ENCODE results near the gene LCNL1.

LCNL1 gene

DNA sequence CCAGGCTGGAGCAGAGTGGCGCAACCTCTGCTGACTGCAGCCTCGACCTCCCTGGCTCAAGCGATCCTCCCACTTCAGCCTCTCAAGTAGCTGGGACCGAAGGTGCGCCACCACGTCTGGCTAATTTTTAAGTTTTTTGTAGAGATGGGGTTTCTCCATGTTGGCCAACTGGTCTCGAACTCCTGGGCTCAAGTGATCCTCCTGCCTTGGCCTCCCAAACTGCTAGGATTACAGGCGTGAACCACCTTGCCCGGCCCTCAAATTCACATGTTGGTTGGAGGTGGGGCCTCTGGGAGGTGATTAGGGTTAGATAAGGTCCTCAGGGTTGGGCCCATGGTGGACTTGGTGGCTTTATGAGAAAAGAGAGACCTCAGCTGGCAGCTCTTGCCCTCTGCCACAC is 20.6 kb upstream of the LCNL1 start:
- Histone ChIP-seq H3K27me3 (ENCODE audit: insufficient read depth, low read depth) (no peaks in the 10 kb centered on the region; the same call in 1 of the 2 replicates), H3K79me2 (ENCODE audit: insufficient read depth, low read depth) (no peaks in the 10 kb centered on the region), H3K4me3 (IDR thresholded peaks at IDR 0.05; ENCODE audit: insufficient read depth, low read depth, low read length) (no peak overlapping the region), H3K4me2 (no peak overlapping the region), H4K20me1 (ENCODE audit: insufficient read depth) (no peaks in the 10 kb centered on the region), H3K27ac (no peak overlapping the region), H2AFZ (ENCODE audit: low read depth) (no peak overlapping the region), H3K4me1 (ENCODE audit: low read depth, poor library complexity, severe bottlenecking) (peaks cover 41% of the 10 kb centered on the region), H3K36me3 (ENCODE audit: insufficient read depth) (no peaks in the 10 kb centered on the region), H3K9ac (no peak overlapping the region)
- TF ChIP-seq, protein P1, sequence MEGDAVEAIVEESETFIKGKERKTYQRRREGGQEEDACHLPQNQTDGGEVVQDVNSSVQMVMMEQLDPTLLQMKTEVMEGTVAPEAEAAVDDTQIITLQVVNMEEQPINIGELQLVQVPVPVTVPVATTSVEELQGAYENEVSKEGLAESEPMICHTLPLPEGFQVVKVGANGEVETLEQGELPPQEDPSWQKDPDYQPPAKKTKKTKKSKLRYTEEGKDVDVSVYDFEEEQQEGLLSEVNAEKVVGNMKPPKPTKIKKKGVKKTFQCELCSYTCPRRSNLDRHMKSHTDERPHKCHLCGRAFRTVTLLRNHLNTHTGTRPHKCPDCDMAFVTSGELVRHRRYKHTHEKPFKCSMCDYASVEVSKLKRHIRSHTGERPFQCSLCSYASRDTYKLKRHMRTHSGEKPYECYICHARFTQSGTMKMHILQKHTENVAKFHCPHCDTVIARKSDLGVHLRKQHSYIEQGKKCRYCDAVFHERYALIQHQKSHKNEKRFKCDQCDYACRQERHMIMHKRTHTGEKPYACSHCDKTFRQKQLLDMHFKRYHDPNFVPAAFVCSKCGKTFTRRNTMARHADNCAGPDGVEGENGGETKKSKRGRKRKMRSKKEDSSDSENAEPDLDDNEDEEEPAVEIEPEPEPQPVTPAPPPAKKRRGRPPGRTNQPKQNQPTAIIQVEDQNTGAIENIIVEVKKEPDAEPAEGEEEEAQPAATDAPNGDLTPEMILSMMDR (conservative IDR thresholded peaks at IDR 0.05; ENCODE audit: low read depth, low read length), result no peak

DNA sequence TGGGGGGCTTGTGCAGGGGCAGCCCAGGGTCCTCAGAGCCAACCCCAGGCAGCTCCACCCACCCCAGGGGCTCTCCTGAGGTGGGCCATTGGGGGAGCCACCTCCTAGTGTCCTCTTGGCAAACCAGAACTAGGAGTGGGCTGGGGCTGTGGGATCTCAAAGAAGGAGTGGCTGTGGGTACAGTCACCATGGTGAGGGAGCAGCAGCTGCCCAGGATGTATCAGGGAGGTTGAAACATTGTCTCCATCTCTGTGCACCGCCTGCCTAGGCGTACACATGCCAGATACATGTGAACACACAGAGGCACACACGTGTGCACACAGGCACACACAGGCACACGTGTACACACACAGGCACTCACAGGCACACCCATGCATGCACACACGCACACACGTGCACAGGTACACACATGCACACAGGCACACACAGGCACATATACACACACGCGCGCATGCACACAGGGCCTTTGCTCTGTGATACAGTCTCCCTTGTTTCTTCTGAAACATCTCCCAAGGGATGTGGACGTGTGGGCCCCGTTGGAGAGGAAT is 20.0 kb upstream of the LCNL1 start:
- Histone ChIP-seq H3K9ac (no peak overlapping the region), H3K27me3 (ENCODE audit: insufficient read depth, low read depth) (no peaks in the 10 kb centered on the region; the same call in 1 of the 2 replicates), H4K20me1 (ENCODE audit: insufficient read depth) (no peaks in the 10 kb centered on the region), H3K27ac (no peak overlapping the region), H3K79me2 (ENCODE audit: insufficient read depth, low read depth) (no peaks in the 10 kb centered on the region), H3K4me3 (IDR thresholded peaks at IDR 0.05; ENCODE audit: insufficient read depth, low read depth, low read length) (no peak overlapping the region), H3K36me3 (ENCODE audit: insufficient read depth) (no peaks in the 10 kb centered on the region), H3K4me2 (no peak overlapping the region), H2AFZ (ENCODE audit: low read depth) (no peak overlapping the region), H3K4me1 (ENCODE audit: low read depth, poor library complexity, severe bottlenecking) (peaks cover 41% of the 10 kb centered on the region)
- TF ChIP-seq, protein P1 (conservative IDR thresholded peaks at IDR 0.05; ENCODE audit: low read depth, low read length), result no peak

DNA sequence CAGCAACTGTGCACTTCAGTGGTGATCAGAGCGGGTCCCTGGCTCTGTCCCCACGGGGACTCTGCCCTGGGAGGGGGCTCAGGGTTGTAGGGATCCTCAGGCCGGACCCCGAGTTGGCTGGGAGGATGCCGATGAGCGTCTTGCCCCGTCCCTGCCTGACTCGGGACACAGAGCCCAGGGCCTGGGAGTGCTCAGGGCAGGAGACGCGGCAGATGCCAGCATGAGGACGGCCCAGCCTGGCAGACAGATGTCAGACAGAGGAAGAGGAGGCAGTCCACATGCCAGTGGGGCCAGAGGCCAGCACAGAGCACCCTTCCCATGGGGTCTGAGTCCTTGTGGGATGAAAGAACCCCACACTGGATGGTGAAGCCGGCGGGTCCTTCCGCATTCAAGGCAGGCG is 19.5 kb upstream of the LCNL1 start:
- H3K4me2 ChIP-seq, result no peak overlapping the region
- H3K36me3 ChIP-seq (ENCODE audit: insufficient read depth), result no peaks in the 10 kb centered on the region
- no peaks in the 10 kb centered on the region for H3K79me2 ChIP-seq (ENCODE audit: insufficient read depth, low read depth)
- TF ChIP-seq, protein P1 (conservative IDR thresholded peaks at IDR 0.05; ENCODE audit: low read depth, low read length), result no peak
- no peak overlapping the region for H3K9ac ChIP-seq
- H4K20me1 ChIP-seq (ENCODE audit: insufficient read depth), result no peaks in the 10 kb centered on the region
- peaks cover 41% of the 10 kb centered on the region for H3K4me1 ChIP-seq (ENCODE audit: low read depth, poor library complexity, severe bottlenecking)
- H3K27me3 ChIP-seq (ENCODE audit: insufficient read depth, low read depth), result no peaks in the 10 kb centered on the region; the same call in 1 of the 2 replicates
- no peak overlapping the region for H2AFZ ChIP-seq (ENCODE audit: low read depth)
- no peak overlapping the region for H3K27ac ChIP-seq
- no peak overlapping the region for H3K4me3 ChIP-seq (IDR thresholded peaks at IDR 0.05; ENCODE audit: insufficient read depth, low read depth, low read length)

DNA sequence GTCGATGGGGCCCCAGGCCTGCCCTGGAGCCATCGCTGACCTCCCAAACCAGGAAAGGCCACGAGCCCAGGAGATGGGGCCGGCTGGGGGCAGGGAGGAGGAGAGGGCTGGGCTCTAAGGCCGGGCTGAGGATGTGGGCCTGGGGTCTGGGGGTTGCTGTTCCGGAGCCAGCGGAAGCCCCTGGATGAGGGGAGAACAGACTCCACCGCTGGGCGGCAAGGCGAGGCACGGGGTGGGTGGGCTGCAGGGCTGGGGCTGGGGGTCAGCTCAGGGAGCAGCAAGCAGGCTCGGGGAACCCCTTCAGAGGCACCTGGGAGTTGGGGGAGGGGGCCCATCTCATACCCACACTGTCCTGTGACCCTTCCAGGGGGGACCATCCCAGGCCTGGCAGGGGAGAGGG is 19.0 kb upstream of the LCNL1 start:
- TF ChIP-seq, protein P1 (conservative IDR thresholded peaks at IDR 0.05; ENCODE audit: low read depth, low read length), result no peak
- Histone ChIP-seq H3K4me1 (ENCODE audit: low read depth, poor library complexity, severe bottlenecking) (peaks cover 41% of the 10 kb centered on the region), H3K27ac (no peak overlapping the region), H3K4me3 (IDR thresholded peaks at IDR 0.05; ENCODE audit: insufficient read depth, low read depth, low read length) (no peak overlapping the region), H3K4me2 (no peak overlapping the region), H2AFZ (ENCODE audit: low read depth) (no peak overlapping the region), H3K36me3 (ENCODE audit: insufficient read depth) (no peaks in the 10 kb centered on the region), H3K9ac (no peak overlapping the region), H4K20me1 (ENCODE audit: insufficient read depth) (no peaks in the 10 kb centered on the region), H3K27me3 (ENCODE audit: insufficient read depth, low read depth) (no peaks in the 10 kb centered on the region; the same call in 1 of the 2 replicates), H3K79me2 (ENCODE audit: insufficient read depth, low read depth) (no peaks in the 10 kb centered on the region)
